ENCODE data around the gene FBXL20. TPM values are rescaled to one million over a fixed set of nuclear protein-coding genes. Genes with fewer than 3 reads are reported as not detected.

Gene FBXL20
- total and polyA plus RNA-seq, 2 of the 8 experiments (the other 6 are each of a cell fraction or from before 2014, with no cell fraction given) = 5.5 to 11.0 TPM

DNA sequence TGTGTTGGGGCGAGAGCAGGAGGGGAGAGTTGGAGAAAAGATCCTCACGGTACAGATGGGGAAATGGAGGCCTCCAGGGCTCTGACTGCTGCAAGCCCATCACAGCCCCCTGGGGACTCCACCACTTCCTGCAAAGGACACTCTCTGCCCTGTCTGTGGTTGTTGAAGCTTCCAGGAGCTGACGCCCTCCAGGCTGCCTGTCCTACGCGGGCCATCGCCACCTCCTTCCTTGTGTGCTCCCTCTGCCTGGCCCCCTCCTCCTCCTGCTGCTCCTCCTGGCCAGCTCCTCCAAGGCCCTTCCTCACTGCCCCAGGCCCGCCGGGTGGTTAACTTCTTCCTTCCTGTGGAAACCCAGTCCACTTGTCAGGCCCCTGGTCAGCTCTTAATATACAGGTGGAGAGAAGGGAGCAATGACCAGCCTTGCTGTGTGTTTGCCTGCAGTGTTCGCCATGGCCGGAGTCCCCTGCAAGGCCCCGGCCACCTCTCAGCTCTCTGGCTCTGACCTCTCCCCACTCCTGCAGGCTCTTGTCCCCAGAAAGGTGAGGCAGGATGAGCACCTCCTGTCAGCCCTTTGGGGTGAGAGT lies 157.3 kb downstream of the FBXL20 start (continued):
- TF ChIP-seq, protein P1, sequence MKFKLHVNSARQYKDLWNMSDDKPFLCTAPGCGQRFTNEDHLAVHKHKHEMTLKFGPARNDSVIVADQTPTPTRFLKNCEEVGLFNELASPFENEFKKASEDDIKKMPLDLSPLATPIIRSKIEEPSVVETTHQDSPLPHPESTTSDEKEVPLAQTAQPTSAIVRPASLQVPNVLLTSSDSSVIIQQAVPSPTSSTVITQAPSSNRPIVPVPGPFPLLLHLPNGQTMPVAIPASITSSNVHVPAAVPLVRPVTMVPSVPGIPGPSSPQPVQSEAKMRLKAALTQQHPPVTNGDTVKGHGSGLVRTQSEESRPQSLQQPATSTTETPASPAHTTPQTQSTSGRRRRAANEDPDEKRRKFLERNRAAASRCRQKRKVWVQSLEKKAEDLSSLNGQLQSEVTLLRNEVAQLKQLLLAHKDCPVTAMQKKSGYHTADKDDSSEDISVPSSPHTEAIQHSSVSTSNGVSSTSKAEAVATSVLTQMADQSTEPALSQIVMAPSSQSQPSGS (IDR thresholded peaks at IDR 0.05; ENCODE audit: low read length) = no peak
- TF ChIP-seq NRF1 (IDR thresholded peaks at IDR 0.05; ENCODE audit: low read depth, low read length) (no peak), KDM4A (IDR thresholded peaks at IDR 0.05; ENCODE audit: low read depth, low read length, severe bottlenecking) (no peak), SIRT6 (IDR thresholded peaks at IDR 0.05; ENCODE audit: low read length) (no peak), SIX5 (IDR thresholded peaks at IDR 0.05; ENCODE audit: low read depth, low read length) (no peak), ZNF274 (IDR thresholded peaks at IDR 0.05; ENCODE audit: borderline replicate concordance, extremely low read depth, low read length) (no peak), SP4 (IDR thresholded peaks at IDR 0.05; ENCODE audit: low read length) (no peak), TCF12 (IDR thresholded peaks at IDR 0.05; ENCODE audit: low read depth, low read length) (no peak)
- TF ChIP-seq, protein P2, sequence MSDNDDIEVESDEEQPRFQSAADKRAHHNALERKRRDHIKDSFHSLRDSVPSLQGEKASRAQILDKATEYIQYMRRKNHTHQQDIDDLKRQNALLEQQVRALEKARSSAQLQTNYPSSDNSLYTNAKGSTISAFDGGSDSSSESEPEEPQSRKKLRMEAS (IDR thresholded peaks at IDR 0.05) = no peak

Data from H1 (cell line).